GM12892 (cell line): Measurements from ENCODE around the gene GIGYF1.

Experiments used
- POLR2AphosphoS5 ChIP-seq: IDR thresholded peaks from 2 replicates; pipeline ENCODE4 v1.6.1; 2011; ENCODE audit warnings: low read depth, low read length, control low read depth
- TAF1 ChIP-seq: IDR thresholded peaks from 2 replicates; pipeline ENCODE4 v1.6.1; 2011; ENCODE audit warnings: low read depth, mild to moderate bottlenecking, control low read depth, low read length, borderline replicate concordance

DNA sequence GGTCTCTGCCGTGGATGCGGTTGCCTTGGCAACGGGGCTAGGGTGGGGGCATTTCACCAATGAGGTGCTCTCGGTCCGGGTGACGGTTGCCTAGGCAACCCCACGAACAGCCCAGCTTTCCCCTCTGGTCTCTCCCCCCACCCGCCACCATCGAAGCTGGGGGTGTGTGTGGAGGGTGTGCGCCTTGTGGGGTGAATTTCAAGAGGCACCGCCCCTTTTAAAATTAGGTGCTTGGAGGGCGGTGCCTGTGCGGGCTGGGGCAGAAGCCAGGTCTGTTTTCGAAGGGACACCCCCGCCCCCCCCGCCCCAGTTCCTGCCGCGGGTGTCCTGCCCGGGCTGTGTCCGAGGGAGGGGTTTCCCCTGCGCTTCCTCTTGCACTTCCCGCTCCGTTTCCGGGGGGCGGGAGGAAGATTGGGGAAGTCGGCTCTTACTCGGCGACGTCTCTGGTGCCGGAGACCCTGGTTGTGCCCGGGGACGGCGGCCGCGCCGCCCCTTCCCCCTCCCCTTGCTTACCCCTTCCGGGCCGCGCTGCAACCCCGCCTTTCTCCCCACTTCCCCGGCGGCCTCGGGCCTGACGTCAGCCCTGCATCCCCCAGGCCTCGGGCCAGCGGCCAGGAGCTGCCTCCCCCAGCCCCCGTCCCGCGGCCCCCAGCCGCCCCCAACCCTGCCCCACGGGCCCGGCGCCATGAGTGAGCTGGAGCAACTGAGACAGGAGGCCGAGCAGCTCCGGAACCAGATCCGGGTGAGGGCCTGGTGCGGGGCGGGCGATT is 18.3 kb downstream of the GIGYF1 start:
- TF ChIP-seq TAF1 (no peak), POLR2AphosphoS5 (0 out of 2 replicates have a peak, but pooled peaks have one; percentile 22)
